GM19395 (cell line): Measurements from ENCODE around the gene GCSAML.
A peak's percentile ranks its signal among the peaks of the same experiment; 100 is the strongest.

Experiments used
- ATAC-seq: cut with Tn5 transposase; IDR thresholded peaks from one replicate; pipeline ENCODE4 v1.9.1; 2021; ENCODE audit warnings: mild to moderate bottlenecking, moderate library complexity; ENCODE audit not compliant: unreplicated experiment

Gene GCSAML

DNA sequence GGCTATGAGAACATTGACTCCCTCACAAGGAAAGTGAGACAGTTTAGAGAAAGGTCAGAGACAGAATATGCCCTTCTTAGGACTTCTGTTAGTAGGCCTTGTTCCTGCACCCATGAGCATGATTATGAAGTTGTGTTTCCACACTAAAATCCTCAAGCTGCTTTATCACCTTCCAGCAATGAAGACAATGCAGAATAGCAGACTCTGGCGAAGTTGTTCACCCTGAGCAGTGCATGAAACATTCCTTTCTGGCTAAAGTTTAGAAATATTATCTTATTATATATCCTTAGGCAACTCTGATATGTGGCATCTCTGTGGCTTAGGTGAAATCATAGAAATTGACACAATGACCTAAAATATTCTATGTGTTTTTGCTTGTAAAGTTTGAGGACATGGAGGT is 25.3 kb downstream of the GCSAML start:
- no peak for ATAC-seq

DNA sequence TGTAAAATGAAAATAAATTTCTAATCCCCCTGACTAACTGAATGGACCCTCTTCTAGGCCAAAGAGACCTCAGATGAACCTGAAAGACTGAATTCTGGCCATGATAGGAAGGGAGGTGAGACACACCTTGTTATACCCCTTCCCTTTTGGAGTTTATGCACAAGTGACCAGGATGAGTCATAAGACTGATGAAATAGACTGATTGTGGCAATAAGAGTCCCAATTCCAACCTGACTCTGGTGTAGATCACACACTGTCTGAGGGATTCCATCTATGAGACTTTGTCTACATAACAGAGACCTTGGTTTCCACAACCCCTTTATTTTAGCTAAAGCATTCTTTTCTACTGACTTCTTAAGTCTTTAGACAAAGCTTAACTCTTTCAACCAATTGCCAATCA is 25.7 kb downstream of the GCSAML start:
- ATAC-seq = no peak

DNA sequence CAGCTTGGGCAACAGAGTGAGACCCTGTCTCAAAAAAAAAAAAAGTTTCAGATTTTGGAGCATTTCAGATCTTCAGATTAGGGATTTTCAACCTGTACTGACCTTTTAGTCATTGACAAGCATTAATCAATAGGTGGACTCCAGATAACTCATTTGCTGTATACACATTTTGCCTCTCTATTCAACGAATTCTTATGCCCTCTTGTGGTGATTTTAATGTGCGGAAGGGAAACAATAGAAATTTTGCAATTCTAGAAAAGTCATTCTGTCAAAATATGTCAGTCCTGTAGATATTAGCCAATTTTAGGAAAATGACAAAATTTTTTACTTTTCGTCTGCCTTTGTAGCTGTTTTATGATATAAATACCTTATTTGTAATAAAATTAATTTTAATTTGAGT is 27.6 kb downstream of the GCSAML start:
- peak; percentile 62 for ATAC-seq

DNA sequence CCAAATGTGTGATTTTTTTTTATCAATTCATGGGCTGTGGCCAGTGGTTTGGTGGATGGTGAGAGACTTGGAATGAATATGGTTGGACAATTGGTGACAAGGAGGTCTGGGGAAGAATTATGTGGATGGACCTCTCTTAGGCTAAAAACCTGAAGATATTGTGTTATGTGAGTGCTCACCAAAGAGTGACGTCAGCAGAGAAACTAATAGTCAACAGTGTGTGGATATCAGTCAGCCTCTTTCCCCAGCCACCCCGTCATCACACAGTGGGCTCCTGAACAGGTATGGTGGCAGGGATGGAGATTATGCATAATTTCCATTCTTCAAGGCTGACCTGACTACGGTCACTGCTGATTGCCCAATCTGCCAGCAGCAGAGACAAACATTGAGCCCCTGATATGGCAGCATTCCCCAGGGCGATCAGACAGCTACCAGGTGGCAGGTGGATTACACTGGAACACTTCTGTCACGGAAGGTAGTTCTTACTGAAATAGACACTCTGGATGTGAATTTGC is 30.1 kb downstream of the GCSAML start:
- no peak for ATAC-seq

DNA sequence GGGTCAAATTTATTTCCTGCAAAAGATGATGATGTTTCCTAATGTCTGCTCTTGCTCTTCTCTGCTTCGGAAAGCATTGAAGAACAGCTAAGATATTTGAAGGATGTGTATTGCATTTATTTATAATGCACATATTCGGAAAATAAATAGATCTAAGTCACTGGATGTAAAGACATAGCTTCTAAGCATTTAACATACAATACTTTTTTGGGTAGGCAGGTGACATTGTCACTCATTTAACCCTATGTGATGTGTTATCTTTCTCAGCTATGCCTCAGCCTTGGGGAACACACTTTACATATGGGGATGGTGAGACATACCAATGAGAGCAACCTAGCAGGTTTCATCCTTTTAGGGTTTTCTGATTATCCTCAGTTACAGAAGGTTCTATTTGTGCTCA is 39.1 kb downstream of the GCSAML start, which contains the start of gene OR2G2:
OR2G2 (plus strand) TSS at position 301 of the 400 bp plus-strand sequence; CDS start at position 301, 0 bp downstream.
- no peak for ATAC-seq

DNA sequence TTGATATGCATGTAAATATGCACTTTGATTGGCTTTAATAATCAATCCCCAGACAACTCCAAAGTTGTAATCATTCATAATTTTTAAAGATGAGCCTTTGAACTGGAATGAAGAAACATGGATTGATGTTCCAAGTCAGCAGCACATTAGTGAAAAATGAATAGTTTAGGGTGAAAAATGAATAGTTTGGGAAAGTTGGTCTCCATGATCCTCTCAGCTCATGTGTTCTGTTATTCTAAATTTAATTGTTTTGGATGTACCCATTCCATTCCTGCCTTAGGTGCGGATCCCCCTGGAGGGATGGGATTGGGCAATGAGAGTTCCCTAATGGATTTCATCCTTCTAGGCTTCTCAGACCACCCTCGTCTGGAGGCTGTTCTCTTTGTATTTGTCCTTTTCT is 56.4 kb downstream of the GCSAML start, which contains the start of gene OR2G3:
OR2G3 (plus strand) TSS at position 301 of the 400 bp plus-strand sequence; CDS start at position 301, 0 bp downstream.
- no peak for ATAC-seq

DNA sequence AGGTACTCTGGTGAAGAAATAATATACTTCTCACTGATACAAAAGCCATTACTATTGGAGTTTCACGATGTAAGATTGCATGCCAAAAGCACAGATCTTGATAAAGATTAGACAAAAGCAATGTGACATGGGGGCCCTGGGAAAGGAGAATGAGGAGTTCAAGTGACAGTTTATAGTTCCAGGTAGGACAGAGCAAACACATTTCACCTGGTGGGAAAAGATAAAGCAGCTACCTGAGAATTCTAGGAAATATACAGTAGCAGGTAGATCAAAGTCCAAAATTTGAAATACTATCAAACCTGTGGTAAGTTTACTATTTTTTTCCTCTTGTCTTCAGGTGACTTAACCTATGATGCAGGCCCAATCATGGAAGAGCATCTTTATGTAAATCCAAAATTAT is 64.5 kb downstream of the GCSAML start:
- ATAC-seq = no peak

DNA sequence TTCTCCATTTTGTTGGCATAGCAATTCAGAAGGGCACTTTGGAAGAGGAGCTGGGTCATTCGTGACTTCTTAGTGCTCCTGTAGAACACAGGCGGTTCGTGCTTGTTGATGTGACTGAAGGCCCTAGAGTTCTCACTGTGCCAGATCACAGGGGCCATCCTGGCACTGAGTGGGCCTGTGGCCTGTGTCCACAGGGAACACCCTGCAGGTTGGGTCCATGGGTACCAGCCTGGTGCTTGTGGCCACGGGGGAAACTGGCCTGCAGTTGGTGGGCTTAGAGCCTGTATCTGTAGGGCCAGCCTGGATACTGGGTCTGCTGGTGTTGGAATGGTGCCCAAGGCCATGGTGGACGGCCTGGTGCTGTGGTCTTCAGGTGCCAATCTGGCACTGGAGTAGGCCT is 65.7 kb downstream of the GCSAML start:
- ATAC-seq = no peak
